Caki2 (cell line): ENCODE results near the gene CD300LF. TPM values are rescaled to one million over a fixed set of nuclear protein-coding genes. Genes with fewer than 3 reads are reported as not detected.

Experiments used
- DNase-seq: peaks from one replicate; pipeline ENCODE4 v3.0.0-alpha.2; 2015; ENCODE audit warnings: low read depth
- in situ Hi-C: cut with HindIII; loops from 2 replicates; pipeline ENCODE4 v1.10.0; 2016; ENCODE audit warnings: low sequenced_read_pairs, low pct_unique_long_range_greater_than_20kb, mixed read lengths
- total RNA-seq: library from RNA; depleted of rRNA; stranded (reverse); fragments of >200 nt; shearing (Covaris generic); gene quantifications from 2 replicates; pipeline ENCODE4 v1.2.3, GENCODE V29; 2014; ENCODE audit warnings: low replicate concordance

Gene CD300LF
- total RNA-seq, 1 experiment from 2014 or later, result not detected

- in situ Hi-C loops, result no loop called here
- DNase-seq, result no peak
Measured at GRCh38 chr17:74704544-74704943, 8.2 kb downstream of the CD300LF start.

- in situ Hi-C loops, result no loop called here
- DNase-seq, result no peak
Measured at GRCh38 chr17:74703311-74703710, 9.4 kb downstream of the CD300LF start.

GRCh38 chr17:74702116-74702871 lies 10.4 kb downstream of the CD300LF start:
- in situ Hi-C loops, result no loop called here
- DNase-seq, result no peak

GRCh38 chr17:74699236-74699635 lies 13.5 kb downstream of the CD300LF start:
- no peak for DNase-seq
- in situ Hi-C loops, result no loop called here

- in situ Hi-C loops, result no loop called here
- no peak for DNase-seq
Measured at GRCh38 chr17:74698069-74698468, 14.7 kb downstream of the CD300LF start.

- in situ Hi-C loops, result no loop called here
- DNase-seq, result no peak
Measured at GRCh38 chr17:74697515-74697914, 15.2 kb downstream of the CD300LF start.

- in situ Hi-C loops, result no loop called here
- DNase-seq, result no peak
Measured at GRCh38 chr17:74695629-74696028, 17.1 kb downstream of the CD300LF start.

GRCh38 chr17:74694081-74694480 lies 18.6 kb downstream of the CD300LF start:
- in situ Hi-C loops, result no loop called here
- DNase-seq, result no peak

GRCh38 chr17:74691151-74691550 lies 21.6 kb downstream of the CD300LF start:
- no peak for DNase-seq
- in situ Hi-C loops, result no loop called here

GRCh38 chr17:74690409-74690825 lies 22.3 kb downstream of the CD300LF start:
- no peak for DNase-seq
- in situ Hi-C loops, result no loop called here

- no peak for DNase-seq
- in situ Hi-C loops, result no loop called here
Measured at GRCh38 chr17:74687886-74688285, 24.8 kb downstream of the CD300LF start.

GRCh38 chr17:74686761-74687160 lies 26.0 kb downstream of the CD300LF start:
- DNase-seq, result no peak
- in situ Hi-C loops, result no loop called here

- in situ Hi-C loops, result no loop called here
- no peak for DNase-seq
Measured at GRCh38 chr17:74682471-74683190, 30.1 kb downstream of the CD300LF start.

GRCh38 chr17:74682028-74682427 lies 30.7 kb downstream of the CD300LF start:
- DNase-seq, result no peak
- in situ Hi-C loops, result no loop called here

GRCh38 chr17:74680941-74681340 lies 31.8 kb downstream of the CD300LF start:
- in situ Hi-C loops, result no loop called here
- DNase-seq, result no peak

GRCh38 chr17:74680213-74680612 lies 32.5 kb downstream of the CD300LF start:
- DNase-seq, result no peak
- in situ Hi-C loops, result no loop called here

- DNase-seq, result no peak
- in situ Hi-C loops, result no loop called here
Measured at GRCh38 chr17:74679374-74679773, 33.3 kb downstream of the CD300LF start.

GRCh38 chr17:74678541-74678940 lies 34.2 kb downstream of the CD300LF start:
- DNase-seq, result no peak
- in situ Hi-C loops, result no loop called here

GRCh38 chr17:74677558-74678466 lies 34.9 kb downstream of the CD300LF start:
- in situ Hi-C loops, result no loop called here

More at GRCh38 chr17:74677558-74678466, 34.9 kb downstream of the CD300LF start:
- no peak for DNase-seq
